ENCODE measurements around the gene HNRNPCL2.
"Not testable (repeated sequence)": the region's sequence is repeated elsewhere in the genome, so short reads cannot be mapped to it uniquely, and the experiment has no call there.

The HNRNPCL2 gene

DNA sequence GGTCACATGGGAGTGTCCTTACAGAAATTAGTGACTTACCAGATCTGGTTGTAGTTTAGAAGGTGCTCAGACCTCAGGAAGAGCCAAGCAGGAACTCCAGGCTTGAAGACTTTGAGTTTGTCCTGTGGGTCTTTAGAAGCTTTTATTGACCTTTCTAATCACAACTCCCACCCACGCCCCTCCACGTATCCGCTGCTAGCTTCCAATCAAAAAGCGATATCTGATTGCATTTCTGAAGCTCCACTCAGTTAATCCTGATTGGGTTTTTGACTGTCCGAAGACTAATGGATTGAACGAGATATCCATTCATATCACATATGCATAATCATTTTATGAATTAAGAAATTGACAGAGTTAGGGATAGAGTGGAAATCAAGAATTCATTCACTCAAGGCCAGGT lies at the start of gene HNRNPCL2:
Gene HNRNPCL2, minus strand, starts transcription at position 101 of the 400 bp plus-strand sequence. CDS start 454 bp downstream, outside the sequence.
- CTCF ChIA-PET; DNase-seq (ENCODE audit: extremely low spot score); POLR2A ChIA-PET: not testable (repeated sequence)

DNA sequence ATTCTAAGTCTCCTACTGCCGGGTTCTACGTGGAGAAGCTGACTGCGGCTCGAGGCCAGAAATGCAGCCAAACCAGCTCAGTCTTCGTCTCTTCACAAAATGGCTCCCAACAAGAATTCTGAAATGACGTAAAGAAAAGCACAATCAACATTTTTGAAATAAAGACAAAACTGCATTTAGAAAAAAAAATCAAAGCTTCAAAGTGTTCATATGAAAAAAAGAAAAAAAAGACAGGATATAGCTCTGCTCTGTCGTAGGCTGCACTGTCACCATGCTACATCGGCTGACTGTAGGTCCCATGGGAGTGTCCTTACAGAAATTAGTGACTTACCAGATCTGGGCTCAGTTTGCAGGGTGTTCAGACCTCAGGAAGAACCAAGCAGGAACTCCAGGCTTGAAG lies 48.9 kb upstream of the HNRNPCL2 start, which contains the start of gene HNRNPCL4:
Gene HNRNPCL4, minus strand, starts transcription at position 101 of the 400 bp plus-strand sequence. CDS start 164 bp downstream, outside the sequence.
- DNase-seq (ENCODE audit: extremely low spot score); POLR2A ChIA-PET; CTCF ChIA-PET: not testable (repeated sequence)

DNA sequence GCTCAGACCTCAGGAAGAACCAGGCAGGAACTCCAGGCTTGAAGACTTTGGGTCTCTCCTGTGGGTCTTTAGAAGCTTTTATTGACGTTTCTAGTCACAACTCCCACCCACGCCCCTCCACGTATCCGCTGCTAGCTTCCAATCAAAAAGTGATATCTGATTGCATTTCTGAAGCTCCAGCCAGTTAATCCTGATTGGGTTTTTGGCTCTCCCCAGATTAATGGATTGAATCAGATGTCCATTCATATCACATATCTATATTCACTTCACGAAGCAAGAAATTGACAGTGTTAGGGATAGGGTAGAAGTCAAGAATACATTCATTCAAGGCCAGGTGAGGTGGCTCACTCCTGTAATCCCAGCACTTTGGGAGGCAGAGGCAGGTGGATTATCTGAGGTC lies 39.3 kb upstream of the HNRNPCL2 start, which contains the start of gene PRAMEF26:
Gene PRAMEF26, minus strand, starts transcription at position 101 of the 400 bp plus-strand sequence. CDS start 2,914 bp downstream, outside the sequence.
- CTCF ChIA-PET; POLR2A ChIA-PET; DNase-seq (ENCODE audit: extremely low spot score): not testable (repeated sequence)

- POLR2A ChIA-PET; CTCF ChIA-PET; DNase-seq (ENCODE audit: extremely low spot score): not testable (repeated sequence)
Measured at GRCh38 chr1:13070474-13070873, 46.2 kb downstream of the HNRNPCL2 start, which contains the start of gene PRAMEF25. Gene PRAMEF25, plus strand, starts transcription at chr1:13070774. Its CDS starts 2,920 bp downstream, at chr1:13073694.

All from GM10248 (cell line).